ENCODE results near the gene RNF207.
A peak's percentile ranks its signal among the peaks of the same experiment; 100 is the strongest.

- TF ChIP-seq, protein P1, sequence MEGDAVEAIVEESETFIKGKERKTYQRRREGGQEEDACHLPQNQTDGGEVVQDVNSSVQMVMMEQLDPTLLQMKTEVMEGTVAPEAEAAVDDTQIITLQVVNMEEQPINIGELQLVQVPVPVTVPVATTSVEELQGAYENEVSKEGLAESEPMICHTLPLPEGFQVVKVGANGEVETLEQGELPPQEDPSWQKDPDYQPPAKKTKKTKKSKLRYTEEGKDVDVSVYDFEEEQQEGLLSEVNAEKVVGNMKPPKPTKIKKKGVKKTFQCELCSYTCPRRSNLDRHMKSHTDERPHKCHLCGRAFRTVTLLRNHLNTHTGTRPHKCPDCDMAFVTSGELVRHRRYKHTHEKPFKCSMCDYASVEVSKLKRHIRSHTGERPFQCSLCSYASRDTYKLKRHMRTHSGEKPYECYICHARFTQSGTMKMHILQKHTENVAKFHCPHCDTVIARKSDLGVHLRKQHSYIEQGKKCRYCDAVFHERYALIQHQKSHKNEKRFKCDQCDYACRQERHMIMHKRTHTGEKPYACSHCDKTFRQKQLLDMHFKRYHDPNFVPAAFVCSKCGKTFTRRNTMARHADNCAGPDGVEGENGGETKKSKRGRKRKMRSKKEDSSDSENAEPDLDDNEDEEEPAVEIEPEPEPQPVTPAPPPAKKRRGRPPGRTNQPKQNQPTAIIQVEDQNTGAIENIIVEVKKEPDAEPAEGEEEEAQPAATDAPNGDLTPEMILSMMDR (conservative IDR thresholded peaks at IDR 0.05; ENCODE audit: low read depth, low read length), result no peak
- peak; percentile 33 for TF ChIP-seq EZH2 (IDR thresholded peaks at IDR 0.05; ENCODE audit: borderline replicate concordance, low read depth, low read length, poor library complexity, severe bottlenecking)
Observed at GRCh38 chr1:6243053-6243834, 37.3 kb downstream of the RNF207 start.
